Stimulated activated CD8-positive, alpha-beta memory T cell treated with anti-CD3 and anti-CD28 coated beads, Interleukin-2, amount 100 ng/mL, for 1 hour (primary cell): ENCODE results near the gene SIPA1L2.

ENCODE experiments used
- DNase-seq, 2 donors: peaks; one replicate each; pipeline ENCODE4 v3.0.0-alpha.2; 2020; ENCODE audit warnings: low read depth in 2 of 2

Gene SIPA1L2

GRCh38 chr1:232591344-232591743 lies 38.6 kb downstream of the SIPA1L2 start:
- DNase-seq, result no peak

- DNase-seq, result no peak
Observed at GRCh38 chr1:232590744-232591082, 39.2 kb downstream of the SIPA1L2 start.

- no peak for DNase-seq
Observed at GRCh38 chr1:232589812-232590743, 39.9 kb downstream of the SIPA1L2 start.

- DNase-seq, result no peak
Observed at GRCh38 chr1:232589111-232589811, 40.7 kb downstream of the SIPA1L2 start.

- no peak for DNase-seq
Observed at GRCh38 chr1:232587141-232588008, 42.6 kb downstream of the SIPA1L2 start.

GRCh38 chr1:232586679-232587078 lies 43.3 kb downstream of the SIPA1L2 start:
- DNase-seq, result no peak

GRCh38 chr1:232585486-232585885 lies 44.4 kb downstream of the SIPA1L2 start:
- no peak for DNase-seq

GRCh38 chr1:232581932-232582331 lies 48.0 kb downstream of the SIPA1L2 start:
- no peak for DNase-seq
